ENCODE results near the gene SBF2.

DNA sequence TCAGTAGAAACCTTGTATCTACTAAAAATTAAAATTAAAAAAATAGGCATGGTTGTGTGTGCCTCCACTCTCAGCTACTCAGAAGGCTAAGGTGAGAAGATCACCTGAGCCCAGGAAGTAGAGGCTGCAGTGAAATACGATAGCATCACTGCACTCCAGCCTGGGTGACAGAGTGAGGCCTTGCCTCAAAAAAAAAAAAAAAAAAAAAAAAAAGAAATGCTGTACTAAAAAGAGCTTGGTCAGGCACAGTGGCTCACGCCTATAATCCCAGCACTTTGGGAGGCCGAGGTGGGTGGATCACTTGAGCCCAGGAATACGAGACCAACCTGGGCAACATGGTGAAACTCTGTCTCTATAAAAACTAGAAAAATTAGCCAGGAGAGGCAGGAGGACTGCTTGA lies 36.5 kb downstream of the SBF2 start:
- TF ChIP-seq, protein P1, sequence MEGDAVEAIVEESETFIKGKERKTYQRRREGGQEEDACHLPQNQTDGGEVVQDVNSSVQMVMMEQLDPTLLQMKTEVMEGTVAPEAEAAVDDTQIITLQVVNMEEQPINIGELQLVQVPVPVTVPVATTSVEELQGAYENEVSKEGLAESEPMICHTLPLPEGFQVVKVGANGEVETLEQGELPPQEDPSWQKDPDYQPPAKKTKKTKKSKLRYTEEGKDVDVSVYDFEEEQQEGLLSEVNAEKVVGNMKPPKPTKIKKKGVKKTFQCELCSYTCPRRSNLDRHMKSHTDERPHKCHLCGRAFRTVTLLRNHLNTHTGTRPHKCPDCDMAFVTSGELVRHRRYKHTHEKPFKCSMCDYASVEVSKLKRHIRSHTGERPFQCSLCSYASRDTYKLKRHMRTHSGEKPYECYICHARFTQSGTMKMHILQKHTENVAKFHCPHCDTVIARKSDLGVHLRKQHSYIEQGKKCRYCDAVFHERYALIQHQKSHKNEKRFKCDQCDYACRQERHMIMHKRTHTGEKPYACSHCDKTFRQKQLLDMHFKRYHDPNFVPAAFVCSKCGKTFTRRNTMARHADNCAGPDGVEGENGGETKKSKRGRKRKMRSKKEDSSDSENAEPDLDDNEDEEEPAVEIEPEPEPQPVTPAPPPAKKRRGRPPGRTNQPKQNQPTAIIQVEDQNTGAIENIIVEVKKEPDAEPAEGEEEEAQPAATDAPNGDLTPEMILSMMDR (IDR thresholded peaks at IDR 0.05): no peak
- TF ChIP-seq POLR2A (IDR thresholded peaks at IDR 0.05; ENCODE audit: low read depth): no peak
